IPS-18a (cell line): ENCODE results near the gene CALR3.
"Not testable (repeated sequence)": the region's sequence is repeated elsewhere in the genome, so short reads cannot be mapped to it uniquely, and the experiment has no call there.

Experiments
- H3K27ac ChIP-seq: one replicate; pipeline ENCODE4 v1.5.1; 2013; ENCODE audit warnings: low read length
- H3K27me3 ChIP-seq: one replicate; pipeline ENCODE4 v1.6.1; 2013; ENCODE audit warnings: mild to moderate bottlenecking, low read length; ENCODE audit not compliant: control insufficient read depth, insufficient read depth
- H3K36me3 ChIP-seq: one replicate; pipeline ENCODE4 v1.6.1; 2013; ENCODE audit warnings: low read depth, low read length; ENCODE audit not compliant: control insufficient read depth
- H3K4me1 ChIP-seq: one replicate; pipeline ENCODE4 v1.6.1; 2013; ENCODE audit warnings: low read depth, low read length; ENCODE audit not compliant: control insufficient read depth
- H3K4me3 ChIP-seq: one replicate; pipeline ENCODE4 v1.5.1; 2013; ENCODE audit warnings: low read length
- H3K9ac ChIP-seq: one replicate; pipeline ENCODE4 v1.6.1; 2013; ENCODE audit warnings: mild to moderate bottlenecking, low read length, moderate library complexity
- H3K9me3 ChIP-seq: one replicate; pipeline ENCODE4 v1.6.1; 2013; ENCODE audit warnings: low read depth, low read length; ENCODE audit not compliant: control insufficient read depth

Gene CALR3

GRCh38 chr19:16495982-16496612 is at the start of gene CALR3, which contains the start of gene C19orf44:
Gene CALR3, minus strand, starts transcription at chr19:16496167. Its CDS starts 38 bp downstream, at chr19:16496129.
Gene C19orf44, plus strand, starts transcription at chr19:16496394. Its CDS starts 4,399 bp downstream, at chr19:16500793.
- no peaks in the 10 kb centered on the region for H3K4me1 ChIP-seq
- no peaks in the 10 kb centered on the region for H3K9me3 ChIP-seq
- H3K27ac ChIP-seq = peak within 1 kb of the TSS; percentile 75
- H3K36me3 ChIP-seq = no peaks in the 10 kb centered on the region
- H3K9ac ChIP-seq = peak within 1 kb of the TSS; percentile 82
- H3K27me3 ChIP-seq = no peaks in the 10 kb centered on the region
- H3K4me3 ChIP-seq = peak within 1 kb of the TSS; percentile 88

GRCh38 chr19:16544473-16545231 is 48.7 kb upstream of the CALR3 start:
- H3K27me3 ChIP-seq = no peaks in the 10 kb centered on the region
- peaks cover 5% of the 10 kb centered on the region for H3K4me1 ChIP-seq
- H3K4me3 ChIP-seq = no peak overlapping the region
- no peaks in the 10 kb centered on the region for H3K9me3 ChIP-seq
- no peak overlapping the region for H3K9ac ChIP-seq
- no peaks in the 10 kb centered on the region for H3K36me3 ChIP-seq
- H3K27ac ChIP-seq = no peak overlapping the region

GRCh38 chr19:16543734-16544133 is 47.8 kb upstream of the CALR3 start:
- H3K9me3 ChIP-seq, H3K36me3 ChIP-seq, H3K27ac ChIP-seq, H3K4me1 ChIP-seq, H3K27me3 ChIP-seq: not testable (repeated sequence)
- Histone ChIP-seq H3K4me3 (peak overlapping the region; percentile 80), H3K9ac (peak overlapping the region; percentile 79)

- peaks cover 5% of the 10 kb centered on the region for H3K4me1 ChIP-seq
- H3K36me3 ChIP-seq = peaks cover 2% of the 10 kb centered on the region
- H3K9ac ChIP-seq = peak overlapping the region; percentile 79
- no peaks in the 10 kb centered on the region for H3K27me3 ChIP-seq
- H3K9me3 ChIP-seq = no peaks in the 10 kb centered on the region
- peak overlapping the region; percentile 59 for H3K27ac ChIP-seq
- H3K4me3 ChIP-seq = peak overlapping the region; percentile 80
Measured at GRCh38 chr19:16542910-16543472, 47.0 kb upstream of the CALR3 start.

- peaks cover 10% of the 10 kb centered on the region for H3K36me3 ChIP-seq
- H3K27ac ChIP-seq = peak within 1 kb of the TSS; percentile 68
- H3K9me3 ChIP-seq = no peaks in the 10 kb centered on the region
- peak within 1 kb of the TSS; percentile 80 for H3K4me3 ChIP-seq
- H3K4me1 ChIP-seq = peaks cover 5% of the 10 kb centered on the region
- no peaks in the 10 kb centered on the region for H3K27me3 ChIP-seq
- H3K9ac ChIP-seq = peak within 1 kb of the TSS; percentile 79
Measured at GRCh38 chr19:16542045-16542909, 46.3 kb upstream of the CALR3 start, which contains the start of gene CHERP. Gene CHERP, minus strand, starts transcription at chr19:16542437. Its CDS starts 59 bp downstream, at chr19:16542378.

GRCh38 chr19:16541526-16542044 is 45.6 kb upstream of the CALR3 start:
- Histone ChIP-seq H3K4me3 (peak overlapping the region; percentile 80), H3K36me3 (peaks cover 10% of the 10 kb centered on the region)

GRCh38 chr19:16540948-16541347 is 45.0 kb upstream of the CALR3 start:
- Histone ChIP-seq H3K36me3 (peaks cover 16% of the 10 kb centered on the region), H3K9ac (peak overlapping the region; percentile 79), H3K4me3 (peak overlapping the region; percentile 80), H3K27ac (no peak overlapping the region), H3K27me3 (no peaks in the 10 kb centered on the region), H3K9me3 (no peaks in the 10 kb centered on the region), H3K4me1 (peaks cover 5% of the 10 kb centered on the region)

More at GRCh38 chr19:16541526-16542044, 45.6 kb upstream of the CALR3 start:
- H3K27ac ChIP-seq = peak overlapping the region; percentile 68
- H3K4me1 ChIP-seq = peaks cover 5% of the 10 kb centered on the region
- no peaks in the 10 kb centered on the region for H3K27me3 ChIP-seq
- no peaks in the 10 kb centered on the region for H3K9me3 ChIP-seq
- peak overlapping the region; percentile 79 for H3K9ac ChIP-seq

- Histone ChIP-seq H3K36me3 (peaks cover 53% of the 10 kb centered on the region), H3K4me3 (no peak overlapping the region), H3K9me3 (no peaks in the 10 kb centered on the region), H3K9ac (no peak overlapping the region), H3K27me3 (no peaks in the 10 kb centered on the region), H3K27ac (no peak overlapping the region), H3K4me1 (no peaks in the 10 kb centered on the region)
Measured at GRCh38 chr19:16537111-16537510, 41.1 kb upstream of the CALR3 start.

GRCh38 chr19:16536130-16536529 is 40.2 kb upstream of the CALR3 start:
- no peaks in the 10 kb centered on the region for H3K9me3 ChIP-seq
- no peaks in the 10 kb centered on the region for H3K27me3 ChIP-seq
- peaks cover 63% of the 10 kb centered on the region for H3K36me3 ChIP-seq
- H3K4me1 ChIP-seq = no peaks in the 10 kb centered on the region
- H3K4me3 ChIP-seq = no peak overlapping the region
- H3K27ac ChIP-seq = no peak overlapping the region
- H3K9ac ChIP-seq = no peak overlapping the region

- Histone ChIP-seq H3K4me3 (no peak overlapping the region), H3K9me3 (no peaks in the 10 kb centered on the region), H3K4me1 (no peaks in the 10 kb centered on the region), H3K36me3 (peaks cover 70% of the 10 kb centered on the region), H3K27ac (no peak overlapping the region), H3K27me3 (no peaks in the 10 kb centered on the region), H3K9ac (no peak overlapping the region)
Measured at GRCh38 chr19:16535381-16535780, 39.4 kb upstream of the CALR3 start.
